8988T (cell line): ENCODE measurements around the gene STK32C.
"Not testable (repeated sequence)": the region's sequence is repeated elsewhere in the genome, so short reads cannot be mapped to it uniquely, and the experiment has no call there.

Experiments
- DNase-seq: peaks from one replicate; pipeline ENCODE4 v3.0.0; 2011

STK32C gene

DNA sequence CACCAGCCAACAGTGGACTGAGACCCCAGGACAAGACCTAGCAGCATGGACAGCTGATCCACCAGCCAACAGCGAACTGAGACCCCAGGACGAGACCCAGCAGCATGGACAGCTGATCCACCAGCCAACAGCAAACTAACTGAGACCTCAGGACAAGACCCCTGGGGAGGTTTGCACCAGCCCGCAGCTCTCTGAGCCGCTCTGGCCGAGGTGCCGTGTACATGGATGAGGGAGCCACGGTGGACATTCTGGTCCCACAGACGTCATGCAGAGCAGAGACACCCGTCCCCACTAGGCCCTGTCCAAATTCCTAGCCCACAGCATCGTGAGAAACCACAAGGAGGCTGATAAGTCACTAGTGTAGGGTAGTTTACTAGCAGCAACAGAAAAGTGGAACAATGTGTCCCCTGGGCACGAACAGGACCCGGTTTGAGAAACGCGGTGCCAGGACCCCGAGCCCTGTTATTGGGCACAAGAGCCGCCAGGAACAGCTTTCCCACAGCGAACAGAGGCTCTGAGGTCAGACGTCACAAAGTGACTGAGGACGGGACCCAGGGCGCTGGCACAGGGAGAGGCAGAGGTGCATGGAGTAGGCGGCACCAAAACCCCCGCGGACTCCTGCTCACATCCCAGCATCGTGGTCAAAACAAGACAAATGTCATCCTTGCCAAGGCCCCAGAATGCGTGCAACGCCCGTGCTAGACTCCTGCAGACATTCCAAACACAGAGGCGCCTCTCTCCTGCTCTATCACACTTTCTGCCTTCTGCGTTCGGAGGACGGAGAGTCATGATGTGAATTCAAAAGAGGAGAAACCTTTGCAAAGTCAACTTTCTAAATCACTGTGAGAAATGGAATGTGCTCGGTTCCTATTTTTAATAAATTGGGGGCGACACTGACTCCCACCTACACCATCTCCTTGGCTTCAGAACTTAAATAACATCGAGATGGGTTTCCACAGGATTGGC lies 8.1 kb downstream of the STK32C start:
- no peak for DNase-seq

DNA sequence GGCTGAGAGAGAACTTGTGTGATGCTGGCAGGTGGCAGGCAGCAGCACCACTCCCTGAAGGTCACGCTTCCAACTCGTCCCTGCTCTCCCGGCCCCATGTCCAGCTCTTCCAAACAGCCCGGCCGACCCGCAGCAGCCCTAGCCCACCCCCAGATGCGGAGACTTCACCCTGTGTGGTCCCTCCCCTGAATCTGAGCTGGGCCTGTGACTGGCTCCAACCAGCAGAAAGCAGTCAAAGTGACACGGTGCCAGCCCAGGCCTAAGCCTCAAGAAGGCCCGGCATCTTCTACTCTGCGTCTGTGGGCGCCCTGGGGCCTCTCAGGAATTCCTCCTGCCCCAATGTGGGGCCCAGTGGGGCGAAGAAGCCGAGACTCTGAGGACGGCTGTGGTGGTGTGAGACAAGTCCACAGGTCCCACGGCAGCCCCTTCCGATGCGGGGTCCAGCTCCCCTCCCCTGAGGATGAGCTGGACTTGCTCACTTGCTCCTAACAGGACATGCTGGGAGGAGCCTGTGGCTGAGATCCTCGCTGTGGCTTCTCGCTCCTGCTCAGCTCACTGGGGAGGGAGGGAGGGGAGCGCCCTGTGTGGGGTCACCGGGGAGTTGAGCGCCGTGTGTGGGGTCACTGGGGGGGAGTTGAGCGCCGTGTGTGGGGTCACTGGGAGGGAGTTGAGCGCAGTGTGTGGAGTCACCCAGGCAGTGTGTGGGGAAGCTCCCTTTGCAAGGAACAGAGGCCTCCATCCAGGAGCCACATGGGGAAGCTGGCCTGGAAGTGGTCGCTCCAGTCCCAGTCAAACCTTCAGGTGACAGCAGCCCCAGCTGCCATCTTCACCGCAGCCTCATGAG lies 9.5 kb downstream of the STK32C start:
- no peak for DNase-seq

GRCh38 chr10:132297526-132297925 lies 10.2 kb downstream of the STK32C start:
- no peak for DNase-seq

DNA sequence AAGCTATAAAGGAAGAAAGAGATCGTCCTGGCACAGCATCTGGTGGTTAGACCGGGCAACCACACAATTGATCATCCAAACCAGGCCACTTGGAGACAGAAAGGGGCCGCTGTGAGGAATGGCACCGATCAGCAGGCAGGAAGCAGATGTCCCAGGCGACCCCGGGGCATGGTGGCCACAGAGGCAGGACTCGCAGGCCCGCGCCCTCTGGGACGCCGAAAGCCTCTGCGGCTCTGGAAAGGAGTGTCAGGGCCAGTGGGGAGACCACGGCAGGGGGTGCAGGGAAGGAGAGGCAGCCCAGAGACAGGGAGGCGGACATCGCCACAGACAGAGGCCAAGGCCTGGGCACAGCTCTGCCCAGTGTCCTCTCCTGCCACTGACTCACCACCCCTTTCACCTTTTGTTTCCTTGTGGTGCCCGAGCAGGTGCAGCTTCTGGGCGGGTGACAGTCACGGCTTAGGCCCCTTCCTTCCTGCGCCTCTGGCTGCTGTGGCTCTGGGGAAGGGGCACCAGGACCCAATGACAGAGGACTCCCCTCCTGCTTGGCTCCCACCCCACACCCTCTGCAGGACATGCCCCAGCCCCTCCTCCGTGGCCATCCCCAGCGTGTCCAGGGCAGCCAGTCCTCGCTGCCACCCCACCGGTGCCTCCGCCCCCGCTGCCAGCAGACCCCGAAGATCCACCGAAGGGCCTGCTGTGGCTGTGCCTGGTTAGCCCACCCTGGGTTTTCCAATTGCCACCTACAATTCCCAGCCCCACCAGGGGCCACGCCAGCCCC lies 10.9 kb downstream of the STK32C start:
- DNase-seq = no peak

GRCh38 chr10:132295481-132295880 lies 12.3 kb downstream of the STK32C start:
- not testable (repeated sequence) for DNase-seq

DNA sequence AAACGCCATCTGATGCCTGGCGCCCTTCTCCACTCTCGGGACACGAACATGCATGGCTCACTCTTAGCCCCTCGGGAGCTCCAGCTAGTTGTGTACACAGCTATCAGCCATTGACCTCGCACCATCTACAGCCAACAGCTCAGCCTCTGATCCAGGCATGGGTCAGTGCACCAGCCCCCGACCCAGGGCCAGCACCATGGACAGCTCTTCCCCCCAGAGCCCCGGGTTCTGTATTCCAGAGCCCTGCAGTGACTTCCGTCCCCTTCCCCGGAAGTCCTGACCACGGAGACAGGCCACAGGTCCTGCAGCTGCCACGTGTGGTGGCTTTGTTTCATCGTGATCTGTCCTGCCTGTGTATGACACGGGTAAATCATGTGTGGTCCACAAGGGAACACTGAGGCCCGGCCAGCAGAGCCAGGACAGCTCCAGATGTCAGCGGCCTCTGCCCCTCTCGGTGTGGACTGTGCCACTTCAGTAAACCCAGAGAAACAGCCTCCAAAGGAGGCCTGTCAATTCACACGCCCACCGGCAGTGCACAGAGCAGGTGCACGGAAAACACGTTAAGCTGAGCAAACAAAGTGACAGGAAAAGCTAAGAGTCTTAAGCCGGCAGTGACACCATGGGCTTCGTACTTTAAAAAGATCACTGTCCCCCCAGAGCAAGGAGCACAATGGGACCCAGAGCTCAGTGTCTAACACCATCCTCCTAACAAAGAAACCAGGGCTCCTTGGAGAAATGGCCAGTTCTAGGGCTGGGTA lies 13.0 kb downstream of the STK32C start:
- DNase-seq = no peak

GRCh38 chr10:132293813-132294520 lies 13.8 kb downstream of the STK32C start:
- DNase-seq = no peak

GRCh38 chr10:132293201-132293812 lies 14.4 kb downstream of the STK32C start:
- no peak for DNase-seq

DNA sequence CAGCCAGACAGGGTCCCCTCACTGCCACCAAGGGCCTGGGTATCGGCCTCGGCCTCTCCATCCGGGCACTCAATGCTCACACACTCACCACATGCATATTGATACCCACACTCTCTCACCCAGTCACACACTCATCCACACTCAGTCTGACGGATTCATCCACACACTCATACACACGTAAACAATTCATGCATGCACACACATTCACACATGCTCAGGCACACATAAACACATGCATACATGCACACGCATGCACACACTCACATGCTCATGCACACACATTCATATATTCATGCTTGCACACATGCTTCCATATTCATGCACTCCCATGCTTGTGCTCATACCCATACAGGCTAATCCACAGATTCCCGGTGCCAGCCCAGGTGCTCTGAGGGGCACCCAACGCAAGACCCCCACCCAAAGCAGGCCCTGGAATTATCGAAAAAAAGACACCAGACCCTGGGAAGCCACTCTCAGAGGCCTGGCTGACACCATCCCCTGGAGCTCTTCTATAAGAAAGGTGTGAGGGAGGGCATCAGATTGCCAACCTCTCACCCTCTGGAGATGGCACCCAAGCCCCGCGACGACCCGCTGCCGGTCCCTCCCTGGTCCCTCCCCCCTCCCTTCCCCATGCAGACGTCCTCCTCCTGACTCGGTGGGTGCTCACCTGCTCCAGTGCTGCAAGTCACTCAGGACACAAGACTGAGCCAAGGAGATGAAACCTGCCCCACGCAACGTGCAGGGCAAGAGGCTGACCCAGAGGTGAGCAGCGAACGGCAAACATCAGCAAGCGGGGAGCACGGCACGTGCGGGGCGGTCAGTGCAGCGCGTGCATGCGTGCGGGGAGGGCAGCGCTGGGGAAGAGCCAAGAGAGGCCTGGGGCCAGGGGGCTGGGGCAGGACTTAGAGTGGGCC lies 15.2 kb downstream of the STK32C start:
- DNase-seq = no peak

- no peak for DNase-seq
These were observed 15.9 kb downstream of the STK32C start for GRCh38 chr10:132291826-132292225.

GRCh38 chr10:132290631-132291030 lies 17.1 kb downstream of the STK32C start:
- no peak for DNase-seq

DNA sequence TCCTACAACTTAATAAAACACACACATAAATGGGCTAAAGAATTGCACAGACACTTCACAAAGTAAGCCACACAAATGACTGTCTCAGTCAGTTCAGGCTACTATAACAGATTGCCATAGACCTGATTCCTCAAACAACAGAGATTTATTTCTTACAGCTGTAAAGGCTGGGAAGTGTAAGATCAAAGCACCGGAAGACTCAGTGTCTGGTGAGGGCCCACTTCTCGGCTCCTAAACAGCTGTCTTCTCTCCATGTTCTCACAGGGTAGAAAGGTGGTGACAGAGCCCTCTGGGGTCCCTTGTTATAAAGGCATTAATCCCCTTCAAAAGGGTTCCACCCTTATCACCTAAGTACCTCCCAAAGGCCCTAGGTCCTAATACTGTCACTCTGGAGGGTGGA lies 18.3 kb downstream of the STK32C start:
- DNase-seq = no peak

- DNase-seq = no peak
These were observed 24.0 kb downstream of the STK32C start for GRCh38 chr10:132283604-132284382.

- DNase-seq = no peak
These were observed 24.8 kb downstream of the STK32C start for GRCh38 chr10:132282667-132283603.

DNA sequence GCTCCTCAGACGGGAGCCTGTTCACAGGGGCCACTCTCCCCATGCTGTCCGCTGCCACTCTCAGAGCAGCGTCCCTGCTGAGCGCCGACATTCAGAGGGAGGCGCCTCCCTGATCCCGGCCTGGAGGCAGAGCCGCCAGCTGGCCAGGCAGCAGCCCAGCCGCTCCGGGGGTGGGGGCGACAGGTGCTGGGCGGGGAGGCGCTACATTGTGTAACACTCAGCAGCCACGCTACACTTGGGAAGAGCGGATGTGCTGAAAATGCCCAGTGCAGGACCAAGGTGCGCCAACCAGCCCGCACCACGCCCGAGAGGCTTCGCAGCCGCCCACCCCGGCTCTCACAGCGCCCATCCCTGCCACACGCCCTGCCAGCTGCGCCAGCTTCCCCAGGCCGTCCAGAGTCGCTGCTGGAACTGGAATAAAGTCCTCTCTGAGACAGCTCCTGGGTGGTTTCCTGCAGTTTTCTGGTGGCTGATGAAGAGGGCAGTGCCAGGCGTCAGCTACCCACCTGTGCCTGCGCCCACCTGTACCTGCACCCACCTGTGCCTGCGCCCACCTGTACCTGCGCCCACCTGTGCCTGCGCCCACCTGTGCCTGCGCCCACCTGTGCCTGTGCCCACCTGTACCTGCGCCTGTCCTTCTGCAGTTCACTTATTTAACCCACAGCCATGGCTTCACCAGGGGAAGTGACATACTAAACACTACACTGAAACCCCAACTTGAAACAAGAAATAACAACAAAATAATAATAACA lies 25.7 kb downstream of the STK32C start:
- DNase-seq = no peak

GRCh38 chr10:132280646-132281074 lies 27.1 kb downstream of the STK32C start:
- no peak for DNase-seq
